SK-MEL-5 (cell line): Measurements from ENCODE around the gene SLC6A17. TPM values are rescaled to one million over a fixed set of nuclear protein-coding genes. Genes with fewer than 3 reads are reported as not detected.

Source experiments
- DNase-seq: peaks from one replicate; pipeline ENCODE4 v3.0.0-alpha.2; 2016; ENCODE audit warnings: low read depth, low spot score
- in situ Hi-C: cut with HindIII; loops from 2 replicates; pipeline ENCODE4 v1.10.0; 2016; ENCODE audit warnings: low sequenced_read_pairs, high pct_unique_total_duplicates, low pct_unique_long_range_greater_than_20kb
- total RNA-seq: library from RNA; depleted of rRNA; stranded (reverse); fragments of >200 nt; shearing (Covaris generic); gene quantifications from 2 replicates; pipeline ENCODE4 v1.2.3, GENCODE V29; 2014

SLC6A17 gene
- total RNA-seq, 1 experiment from 2014 or later, result 5.7 TPM

DNA sequence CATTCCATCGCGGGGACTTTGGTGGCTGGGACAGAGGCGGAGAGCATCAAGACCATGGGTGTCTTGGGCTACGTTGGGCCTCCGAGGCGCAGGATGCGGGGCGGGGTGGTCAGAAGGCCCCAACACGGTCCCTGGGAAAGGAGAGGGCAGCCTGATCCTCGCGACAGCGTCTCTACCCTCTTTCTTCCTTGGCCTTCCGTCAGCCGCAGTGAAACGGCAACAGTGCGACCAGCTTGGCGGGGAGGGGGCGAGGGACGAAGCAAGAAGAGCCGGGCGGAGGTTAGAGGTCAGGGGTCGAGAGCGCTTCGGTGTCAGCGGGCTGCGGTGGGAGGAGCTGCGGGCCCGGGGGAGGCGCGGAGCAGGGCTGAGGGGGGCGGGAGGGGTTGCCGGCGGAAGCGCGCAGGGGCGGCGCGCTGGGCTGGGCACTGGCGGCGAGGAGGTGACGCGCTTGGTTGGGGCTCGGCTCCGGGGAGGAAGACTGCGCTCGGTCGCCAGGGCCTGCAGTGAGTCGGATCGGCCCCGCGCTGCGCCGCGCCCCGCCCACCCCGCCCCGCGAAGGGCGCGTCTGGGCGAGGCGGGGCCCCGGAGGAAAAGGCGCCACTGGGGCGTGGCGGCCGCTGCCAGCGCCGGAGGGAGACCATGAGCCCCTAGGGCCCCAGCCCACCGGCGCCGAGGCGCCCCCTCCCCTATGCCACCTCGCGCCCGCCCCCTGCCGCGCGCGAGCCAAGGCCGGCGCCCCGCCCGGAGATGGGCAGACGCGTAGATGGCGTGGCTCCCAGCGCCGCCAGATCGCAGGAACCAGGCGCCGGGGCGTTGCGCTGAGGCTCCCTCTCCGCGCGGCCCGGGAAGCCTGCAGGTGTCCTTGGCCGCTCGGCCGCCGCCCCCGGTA lies 59.7 kb downstream of the SLC6A17 start, which contains the start of gene KCNC4:
KCNC4 (plus strand) TSS at position 600 of the 889 bp plus-strand sequence. CDS start 1,186 bp downstream, outside the sequence.
- peak; percentile 82 for DNase-seq
- in situ Hi-C loops, result no loop called here

DNA sequence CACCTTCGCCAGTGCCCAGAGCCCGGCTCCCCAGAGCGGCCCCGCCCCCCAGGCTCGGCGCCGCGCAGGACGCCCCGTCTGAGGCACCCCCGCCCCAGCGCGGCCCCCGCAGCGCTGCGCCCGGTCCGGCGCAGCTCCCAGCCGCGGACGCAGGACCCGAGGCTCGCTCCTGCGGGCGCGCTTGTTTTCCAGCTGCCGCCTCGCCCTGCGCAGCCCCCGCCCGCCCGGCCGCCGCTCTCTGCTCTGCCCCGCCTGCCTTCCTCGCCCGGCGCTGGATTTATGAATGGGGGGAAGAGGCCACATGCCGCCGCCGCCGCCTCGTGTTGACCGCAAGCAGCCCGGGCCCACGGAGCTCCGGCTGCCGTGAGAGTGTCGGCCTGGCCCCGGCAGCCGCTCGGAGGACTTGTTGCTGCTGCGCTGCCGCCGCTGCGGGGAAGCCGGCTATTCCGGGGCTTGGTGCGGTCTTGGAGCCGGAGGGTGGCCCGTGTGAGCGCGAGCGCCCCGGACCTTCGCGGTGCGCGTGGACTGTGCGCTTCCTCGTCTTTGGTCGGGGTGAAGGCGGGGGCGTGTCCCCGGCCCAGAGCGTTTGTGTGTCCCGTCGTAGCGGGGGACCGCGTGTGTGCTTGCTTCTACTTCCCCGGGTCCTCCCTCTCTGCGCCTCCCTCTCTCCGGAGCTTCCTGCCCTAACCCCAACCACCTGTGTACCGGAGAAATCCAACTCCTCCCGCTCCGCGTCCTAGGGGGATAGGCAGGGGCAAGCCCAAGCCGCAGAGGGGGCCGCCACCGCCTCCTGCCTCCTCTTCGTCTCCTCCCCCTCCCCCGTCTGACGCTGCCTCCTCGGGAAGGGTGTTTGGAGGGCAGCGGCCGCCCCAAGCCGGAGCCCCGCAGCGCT lies 60.6 kb downstream of the SLC6A17 start:
- DNase-seq, result peak; percentile 14
- in situ Hi-C loops, result no loop called here

DNA sequence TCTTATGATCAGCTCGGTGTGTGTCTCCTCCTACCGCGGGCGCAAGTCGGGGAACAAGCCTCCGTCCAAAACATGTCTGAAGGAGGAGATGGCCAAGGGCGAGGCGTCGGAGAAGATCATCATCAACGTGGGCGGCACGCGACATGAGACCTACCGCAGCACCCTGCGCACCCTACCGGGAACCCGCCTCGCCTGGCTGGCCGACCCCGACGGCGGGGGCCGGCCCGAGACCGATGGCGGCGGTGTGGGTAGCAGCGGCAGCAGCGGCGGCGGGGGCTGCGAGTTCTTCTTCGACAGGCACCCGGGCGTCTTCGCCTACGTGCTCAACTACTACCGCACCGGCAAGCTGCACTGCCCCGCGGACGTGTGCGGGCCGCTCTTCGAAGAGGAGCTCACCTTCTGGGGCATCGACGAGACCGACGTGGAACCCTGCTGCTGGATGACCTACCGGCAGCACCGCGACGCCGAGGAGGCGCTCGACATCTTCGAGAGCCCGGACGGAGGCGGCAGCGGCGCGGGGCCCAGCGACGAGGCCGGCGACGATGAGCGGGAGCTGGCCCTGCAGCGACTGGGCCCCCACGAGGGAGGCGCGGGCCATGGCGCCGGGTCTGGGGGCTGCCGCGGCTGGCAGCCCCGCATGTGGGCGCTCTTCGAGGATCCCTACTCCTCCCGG lies 61.3 kb downstream of the SLC6A17 start:
- no peak for DNase-seq
- in situ Hi-C loops, result no loop called here

DNA sequence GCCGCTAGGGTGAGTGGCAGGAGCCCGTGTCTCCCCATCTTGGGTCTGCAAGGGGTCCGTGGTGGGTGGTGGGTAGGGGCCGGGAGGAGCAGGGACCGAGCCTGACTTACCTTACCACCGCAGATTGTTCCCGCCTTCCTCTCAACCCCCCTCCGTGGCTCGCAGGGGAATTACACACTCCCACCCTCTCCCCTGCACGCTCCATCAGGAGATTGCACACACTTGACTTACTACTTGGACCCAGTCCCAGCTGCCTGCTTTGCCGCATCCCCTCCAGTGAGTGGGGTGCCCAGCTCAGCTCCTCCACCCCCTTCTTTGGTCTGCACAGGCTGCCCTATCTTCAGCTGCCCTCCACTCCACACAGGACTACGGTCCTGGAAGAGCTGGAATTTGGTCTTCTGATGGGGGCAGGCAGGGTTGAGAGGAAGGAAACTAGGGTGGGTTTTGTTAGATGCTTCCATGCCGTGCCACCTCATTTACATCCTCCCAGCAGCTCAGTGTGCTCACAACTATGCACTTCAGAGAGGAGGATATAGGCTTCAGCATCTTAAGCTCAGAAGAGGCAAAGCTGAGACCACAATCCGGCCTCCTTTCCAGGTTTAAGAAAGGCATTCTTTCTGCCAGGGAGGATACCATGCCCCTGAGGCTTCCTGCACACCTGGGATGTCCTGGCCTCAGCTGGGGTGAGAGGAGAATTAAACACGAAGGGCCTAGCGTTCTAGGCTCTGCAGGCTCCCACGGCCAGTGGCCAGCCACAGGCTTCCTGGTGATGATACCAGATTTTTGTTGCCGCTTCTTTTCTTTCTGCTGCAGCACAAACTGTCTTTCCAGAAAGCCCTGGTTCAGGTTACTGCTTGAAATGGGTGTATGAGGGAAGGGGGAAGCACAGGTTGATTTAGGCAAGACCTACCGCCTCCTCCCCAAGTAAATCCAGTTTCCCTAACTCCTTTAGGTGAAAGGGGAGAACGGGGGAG lies 62.2 kb downstream of the SLC6A17 start:
- in situ Hi-C loops, result no loop called here

DNA sequence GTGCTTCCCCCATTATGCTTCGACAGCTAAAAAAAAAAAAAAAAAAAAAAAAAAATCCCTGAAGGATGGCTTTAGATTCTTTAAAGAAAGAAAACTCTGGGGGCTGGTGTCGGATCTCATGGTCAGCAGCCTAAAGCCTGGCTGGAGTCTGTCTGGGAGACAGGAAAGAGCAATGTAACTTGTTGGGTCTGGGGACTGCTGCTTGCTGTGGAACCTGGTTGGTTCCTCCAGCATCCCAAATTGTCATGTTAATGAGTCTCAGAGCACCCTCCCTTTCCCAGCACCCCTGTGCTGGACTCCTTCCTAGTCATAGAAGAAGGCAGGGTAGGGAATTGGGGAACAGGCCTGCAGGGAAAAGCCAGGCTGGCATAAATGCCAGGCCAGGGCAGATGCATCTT lies 62.8 kb downstream of the SLC6A17 start:
- in situ Hi-C loops, result no loop called here
- no peak for DNase-seq

More for the DNA sequence above, 62.2 kb downstream of the SLC6A17 start:
- no peak for DNase-seq

DNA sequence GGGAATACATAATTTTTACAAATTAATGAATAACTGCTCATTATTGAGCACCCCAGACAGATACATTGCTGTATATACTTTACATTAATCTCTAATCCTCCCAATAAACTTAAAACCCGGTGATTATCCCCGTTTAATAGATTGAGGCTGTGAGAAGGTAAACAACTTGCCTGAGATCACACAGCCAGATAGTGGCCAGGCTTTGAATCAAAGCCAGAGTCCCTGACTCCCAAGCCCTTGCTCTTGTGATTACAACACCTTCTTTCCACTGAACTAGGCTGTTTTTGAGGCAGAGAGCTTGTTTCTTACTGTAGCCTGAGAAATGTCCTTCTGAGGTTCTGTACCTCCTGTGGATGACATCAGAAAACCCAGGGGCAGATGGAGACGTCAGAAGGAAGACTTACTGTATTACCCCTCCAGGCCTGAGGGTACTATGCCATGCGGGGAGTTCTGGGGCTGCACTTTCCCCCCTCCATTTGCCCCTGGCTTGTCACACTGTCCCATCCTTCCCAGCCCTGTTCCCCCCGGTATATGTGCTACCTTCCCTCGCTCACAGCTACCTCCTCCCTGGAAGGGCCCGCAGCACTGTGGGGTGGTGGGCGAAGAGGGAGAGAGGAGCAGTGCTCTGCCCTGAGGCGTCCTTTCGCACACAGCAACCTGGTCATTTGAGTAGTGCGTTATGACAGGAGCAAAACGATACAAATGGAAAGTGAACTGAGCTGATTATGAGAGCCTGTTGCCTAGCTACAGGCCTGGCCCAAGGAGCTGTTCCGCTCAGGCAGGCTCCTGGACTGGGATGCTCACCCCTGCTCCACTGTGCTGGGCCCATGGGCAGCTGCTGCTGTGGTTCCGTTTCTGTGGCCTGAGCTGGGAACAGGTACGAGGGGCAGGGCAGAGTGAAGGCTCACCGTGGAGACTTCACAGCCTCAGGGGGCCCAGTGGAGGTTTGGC lies 64.4 kb downstream of the SLC6A17 start:
- DNase-seq, result no peak
- in situ Hi-C loops, result no loop called here

DNA sequence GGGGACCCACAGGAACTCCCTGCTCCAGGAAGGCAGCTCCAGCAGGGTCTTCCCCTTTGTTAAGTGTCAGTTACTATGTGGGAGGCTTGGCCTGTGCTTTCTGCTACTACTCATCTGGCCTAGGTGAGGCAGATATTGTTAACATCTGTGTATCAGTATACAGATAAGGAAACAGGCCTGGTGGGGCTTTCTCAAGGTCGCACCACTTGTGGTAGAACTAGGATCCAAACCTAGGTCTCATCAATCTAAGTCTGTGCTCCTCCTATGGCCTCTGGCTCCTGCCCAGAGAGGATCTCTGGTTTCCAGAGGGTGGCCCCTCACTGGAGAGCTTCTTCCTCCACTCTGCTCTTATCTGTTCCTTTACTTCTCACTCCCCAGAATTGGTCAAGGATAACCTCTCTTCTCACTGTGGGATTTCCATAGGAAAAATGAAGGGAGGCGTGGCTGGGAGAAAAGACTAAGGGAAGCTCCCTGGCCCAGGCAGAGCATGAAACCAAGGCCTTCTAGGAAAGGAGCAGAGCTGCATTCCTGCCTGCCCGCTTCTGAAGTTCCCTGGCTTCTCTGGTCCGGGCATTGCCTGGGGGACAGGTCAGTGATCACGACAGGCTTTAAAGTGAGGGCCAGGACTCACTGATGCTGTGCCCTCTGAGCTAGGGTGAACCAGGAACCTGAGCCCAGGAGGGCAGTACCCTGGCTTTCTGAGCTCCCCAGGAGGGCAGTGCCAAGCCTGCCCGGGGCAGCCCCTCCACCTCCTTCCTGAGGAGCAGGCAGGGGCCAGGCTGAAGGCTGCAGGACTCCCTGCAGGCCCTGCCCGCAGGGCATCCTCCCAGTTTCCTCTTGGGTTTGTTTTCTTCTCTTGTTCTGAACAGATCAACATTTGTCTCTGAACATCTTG lies 65.6 kb downstream of the SLC6A17 start:
- in situ Hi-C loops, result no loop called here
- no peak for DNase-seq

DNA sequence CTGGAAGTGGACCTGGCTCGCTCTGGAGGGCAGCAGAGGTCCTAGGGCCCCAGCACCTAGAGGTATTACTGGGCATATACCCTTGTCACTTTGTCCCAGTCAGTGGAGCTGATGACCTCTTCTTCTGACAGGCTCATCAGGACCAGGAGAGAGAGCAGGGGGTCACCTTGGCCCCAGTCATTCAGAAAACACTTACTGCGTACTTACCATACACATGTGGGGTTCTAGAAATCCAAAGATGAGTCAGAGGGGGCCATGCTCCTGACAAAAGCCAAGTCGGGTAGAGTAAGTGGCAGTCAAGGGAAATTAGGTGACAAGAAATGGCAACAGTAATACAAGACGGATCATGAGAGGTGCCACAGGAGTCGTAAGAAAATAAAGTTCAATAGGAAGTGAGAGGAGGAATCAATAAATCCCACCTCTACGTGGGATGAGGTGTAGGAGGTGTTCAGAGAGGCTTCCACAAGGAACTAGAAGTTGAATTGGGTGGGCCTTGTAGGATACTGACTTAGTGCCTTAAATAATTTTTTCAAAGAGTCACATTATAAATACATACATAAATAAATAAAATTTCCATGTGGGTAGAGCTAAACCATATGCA lies 66.7 kb downstream of the SLC6A17 start:
- DNase-seq, result no peak
- in situ Hi-C loops, result no loop called here

DNA sequence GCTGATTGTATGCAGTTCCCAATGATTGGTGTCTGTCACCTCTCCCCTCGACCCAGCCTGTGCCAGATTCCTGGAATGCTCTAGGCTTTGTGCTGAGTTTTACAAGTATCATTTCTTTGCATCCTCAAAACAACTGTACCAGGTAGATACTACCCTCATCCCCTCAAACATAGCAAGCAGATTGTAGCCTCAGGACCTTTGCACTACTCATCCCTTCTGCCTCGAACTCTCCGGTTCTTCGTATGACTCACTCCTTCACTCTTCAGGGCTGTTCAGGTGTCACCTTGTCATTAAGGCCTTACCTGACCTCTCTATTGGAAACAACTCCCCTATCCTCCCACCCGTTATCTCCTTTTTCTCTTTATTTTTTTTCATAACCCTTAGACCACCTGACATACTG lies 67.8 kb downstream of the SLC6A17 start:
- in situ Hi-C loops, result no loop called here
- DNase-seq, result no peak

DNA sequence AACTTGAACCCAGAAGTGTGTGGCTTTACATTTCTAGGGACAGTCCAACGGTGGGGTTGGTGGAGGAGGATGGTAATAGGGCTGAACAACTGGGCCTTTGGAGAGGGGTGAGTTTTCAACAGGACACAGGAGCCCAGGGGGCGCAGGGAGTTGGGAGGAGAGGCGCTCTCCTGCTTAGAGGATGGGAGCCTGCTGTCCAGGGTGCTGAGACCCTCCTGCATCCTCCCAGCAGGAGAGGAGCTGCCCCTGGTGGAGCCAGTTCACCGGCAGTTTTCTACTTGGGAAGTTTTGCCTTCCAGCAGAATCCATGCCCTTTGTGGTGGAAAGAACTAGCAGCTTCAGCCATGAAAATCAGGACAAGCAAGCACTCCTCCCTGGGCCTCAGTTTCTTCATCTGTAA lies 68.4 kb downstream of the SLC6A17 start:
- no peak for DNase-seq
- in situ Hi-C loops, result no loop called here

DNA sequence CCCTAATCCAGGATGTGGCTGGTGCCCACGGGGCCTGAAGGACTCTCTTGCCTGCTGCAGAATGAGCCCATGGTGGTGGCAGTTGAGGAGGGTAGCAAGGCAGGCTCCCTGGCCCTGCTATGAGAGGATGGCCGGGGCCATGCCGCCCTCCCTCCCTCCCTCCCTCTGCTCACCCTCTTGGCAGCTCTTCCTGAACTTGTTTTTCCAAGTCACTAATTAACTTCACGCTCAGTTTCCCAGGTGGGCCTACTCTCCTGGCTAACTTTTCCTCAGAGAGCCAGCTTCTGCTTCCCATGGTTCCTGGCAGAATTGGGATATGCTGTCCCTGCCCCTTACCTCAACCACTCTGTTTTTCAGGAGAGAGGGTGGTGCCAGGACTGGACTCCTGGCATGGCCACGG lies 70.0 kb downstream of the SLC6A17 start:
- in situ Hi-C loops, result no loop called here
- DNase-seq, result no peak

DNA sequence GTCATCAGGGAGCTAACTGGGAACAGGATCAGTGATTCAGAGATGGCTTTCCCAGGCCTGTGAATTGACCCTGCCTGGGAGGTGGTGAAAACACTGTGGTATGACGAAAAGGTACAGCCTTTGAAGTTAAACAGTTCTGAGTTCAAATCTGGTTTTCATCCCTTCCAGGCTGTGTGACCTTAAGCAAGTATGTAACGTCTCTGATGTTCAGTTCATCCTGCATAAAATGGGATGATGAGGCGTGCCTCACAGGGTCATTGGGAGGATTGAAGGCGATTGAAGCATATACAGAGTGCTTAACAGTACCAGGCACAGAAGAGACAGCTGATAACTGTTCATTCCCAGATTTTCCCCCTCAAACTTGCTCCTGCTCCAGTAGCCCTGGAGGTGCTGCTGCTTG lies 70.8 kb downstream of the SLC6A17 start:
- in situ Hi-C loops, result no loop called here
- no peak for DNase-seq

DNA sequence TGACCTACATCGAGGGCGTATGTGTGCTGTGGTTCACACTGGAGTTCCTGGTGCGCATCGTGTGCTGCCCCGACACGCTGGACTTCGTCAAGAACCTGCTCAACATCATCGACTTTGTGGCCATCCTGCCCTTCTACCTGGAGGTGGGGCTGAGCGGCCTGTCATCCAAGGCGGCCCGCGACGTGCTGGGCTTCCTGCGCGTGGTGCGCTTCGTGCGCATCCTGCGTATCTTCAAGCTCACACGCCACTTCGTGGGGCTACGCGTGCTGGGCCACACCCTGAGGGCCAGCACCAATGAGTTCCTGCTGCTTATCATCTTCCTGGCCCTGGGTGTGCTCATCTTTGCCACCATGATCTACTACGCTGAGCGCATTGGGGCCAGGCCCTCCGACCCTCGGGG lies 72.8 kb downstream of the SLC6A17 start:
- in situ Hi-C loops, result no loop called here
- DNase-seq, result no peak

DNA sequence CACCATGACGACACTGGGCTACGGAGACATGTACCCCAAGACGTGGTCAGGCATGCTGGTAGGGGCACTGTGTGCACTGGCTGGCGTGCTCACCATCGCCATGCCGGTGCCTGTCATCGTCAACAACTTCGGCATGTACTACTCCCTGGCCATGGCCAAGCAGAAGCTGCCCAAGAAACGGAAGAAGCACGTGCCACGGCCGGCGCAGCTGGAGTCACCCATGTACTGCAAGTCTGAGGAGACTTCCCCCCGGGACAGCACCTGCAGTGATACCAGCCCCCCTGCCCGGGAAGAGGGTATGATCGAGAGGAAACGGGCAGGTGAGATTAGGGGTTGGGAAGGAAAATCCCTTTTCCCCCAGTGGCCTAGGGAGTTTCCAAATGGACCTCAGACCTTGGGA lies 73.3 kb downstream of the SLC6A17 start:
- no peak for DNase-seq

More for the DNA sequence above, 73.3 kb downstream of the SLC6A17 start:
- in situ Hi-C loops, result no loop called here
